Measurements from ENCODE around the gene SOS1. TPM values are rescaled to one million over a fixed set of nuclear protein-coding genes. Genes with fewer than 3 reads are reported as not detected.
A peak's percentile ranks its signal among the peaks of the same experiment; 100 is the strongest.
"Not testable (repeated sequence)": the region's sequence is repeated elsewhere in the genome, so short reads cannot be mapped to it uniquely, and the experiment has no call there.

Gene SOS1
- polyA plus RNA-seq, 1 donor: 29.8 TPM

- DNase-seq: no peak
Measured at GRCh38 chr2:39138837-39139211, 18.0 kb upstream of the SOS1 start.

DNA sequence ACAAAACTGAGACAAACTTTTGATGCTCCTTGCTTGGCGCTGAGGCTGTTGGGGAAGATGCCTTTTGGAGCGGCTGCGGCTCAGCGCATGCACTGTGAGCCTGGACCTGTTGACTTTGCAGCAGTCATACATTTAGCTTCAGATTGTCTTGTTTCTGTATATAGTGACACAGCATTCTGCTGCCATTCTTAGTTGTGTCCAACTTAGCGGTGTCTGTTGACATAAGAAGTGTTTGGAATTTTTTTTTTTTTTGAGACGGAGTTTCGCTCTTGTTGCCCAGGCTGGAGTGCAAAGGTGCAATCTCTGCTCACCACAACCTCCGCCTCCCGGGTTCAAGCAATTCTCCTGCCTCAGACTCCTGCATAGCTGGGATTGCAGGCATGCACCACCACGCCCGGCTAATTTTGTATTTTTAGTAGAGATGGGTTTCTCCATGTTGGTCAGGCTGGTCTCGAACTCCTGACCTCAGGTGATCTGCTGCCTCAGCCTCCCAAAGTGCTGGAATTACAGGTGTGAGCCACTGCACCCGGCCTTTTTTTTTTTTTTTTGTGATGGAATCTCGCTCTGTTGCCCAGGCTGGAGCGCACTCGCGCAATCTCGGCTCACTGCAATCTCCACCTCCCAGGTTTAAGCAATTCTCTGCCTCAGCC, 17.5 kb upstream of the SOS1 start:
- DNase-seq: not testable (repeated sequence)

GRCh38 chr2:39136799-39137198, 15.9 kb upstream of the SOS1 start:
- DNase-seq: no peak

DNA sequence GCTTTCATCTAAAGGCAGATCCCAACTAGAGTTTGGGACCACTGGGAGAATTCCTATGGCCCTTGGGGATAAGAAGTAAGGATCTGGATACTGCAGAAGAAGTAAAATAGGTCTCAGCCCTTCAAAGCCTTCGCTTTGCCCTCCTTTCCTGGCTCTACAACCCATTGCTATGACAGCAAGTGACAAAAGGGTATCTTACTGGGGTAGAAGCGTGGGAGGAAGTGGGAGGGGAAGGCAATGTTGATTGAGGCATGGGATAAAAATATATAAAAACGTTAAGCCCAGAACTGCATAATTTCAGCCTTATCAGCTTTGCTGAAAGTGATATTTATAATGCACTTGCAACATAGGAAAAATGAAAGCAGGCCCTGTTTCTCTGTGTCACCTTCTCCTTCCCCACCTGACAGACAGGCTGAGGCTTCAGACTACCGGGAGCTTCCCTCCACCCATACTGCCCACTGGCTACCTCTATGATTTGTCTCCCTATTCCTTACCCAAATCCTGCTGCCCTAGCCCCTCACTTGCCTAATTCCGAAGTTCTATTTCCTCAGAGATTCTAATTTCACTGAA, 14.9 kb upstream of the SOS1 start:
- no peak for DNase-seq

DNA sequence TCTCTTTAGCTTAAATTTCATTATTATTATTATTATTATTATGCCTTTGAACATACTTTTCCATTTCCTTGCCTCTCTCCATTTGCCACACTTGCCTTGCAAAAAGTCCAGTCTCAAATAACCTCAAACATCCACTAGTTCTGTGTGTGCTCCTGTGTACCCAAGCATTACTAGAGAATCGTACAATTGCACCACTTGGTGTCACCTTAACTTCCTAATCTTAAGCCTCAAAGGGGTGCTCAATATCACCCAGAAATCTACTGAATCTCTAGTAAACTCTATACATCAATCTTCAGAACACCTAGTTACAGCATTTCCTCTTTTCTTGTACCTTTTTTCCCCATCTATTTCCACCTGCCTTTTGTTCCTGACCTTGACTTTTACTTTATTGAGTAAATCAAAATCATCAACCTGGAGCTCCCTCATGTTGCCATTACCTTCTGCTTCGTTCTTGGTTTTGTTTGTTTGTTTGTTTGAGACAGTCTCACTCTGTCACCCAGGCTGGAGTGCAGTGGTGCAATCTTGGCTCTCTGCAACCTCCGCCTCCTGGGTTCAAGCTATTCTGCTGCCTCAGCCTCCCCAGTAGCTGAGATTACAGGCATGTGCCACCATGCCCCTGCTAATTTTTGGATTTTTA, 12.5 kb upstream of the SOS1 start:
- DNase-seq: no peak

- DNase-seq: no peak
Measured at GRCh38 chr2:39128919-39129391, 8.1 kb upstream of the SOS1 start.

DNA sequence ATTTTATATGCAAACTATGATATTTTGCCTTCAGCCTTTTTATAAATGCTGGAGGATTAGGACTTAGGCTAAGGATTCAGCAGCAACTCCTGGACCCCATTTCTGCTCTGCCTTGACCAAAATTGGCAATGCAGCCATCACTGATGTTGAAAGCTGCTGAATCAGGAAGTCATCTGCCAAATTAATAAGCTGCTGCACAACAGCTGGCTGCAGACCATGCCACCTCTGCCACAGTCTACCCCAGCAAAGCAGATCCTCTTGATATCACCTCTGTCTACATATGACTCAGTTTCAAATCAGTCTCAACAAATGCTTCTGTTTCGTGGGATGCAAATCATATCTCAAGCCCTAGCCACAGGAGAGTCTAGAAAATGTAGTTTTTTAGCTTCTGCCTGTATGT, 7.1 kb upstream of the SOS1 start:
- DNase-seq: no peak

- no peak for DNase-seq
Measured at GRCh38 chr2:39124746-39125057, 3.9 kb upstream of the SOS1 start.

GRCh38 chr2:39124000-39124745, 3.3 kb upstream of the SOS1 start:
- peak; percentile 98 for DNase-seq

DNA sequence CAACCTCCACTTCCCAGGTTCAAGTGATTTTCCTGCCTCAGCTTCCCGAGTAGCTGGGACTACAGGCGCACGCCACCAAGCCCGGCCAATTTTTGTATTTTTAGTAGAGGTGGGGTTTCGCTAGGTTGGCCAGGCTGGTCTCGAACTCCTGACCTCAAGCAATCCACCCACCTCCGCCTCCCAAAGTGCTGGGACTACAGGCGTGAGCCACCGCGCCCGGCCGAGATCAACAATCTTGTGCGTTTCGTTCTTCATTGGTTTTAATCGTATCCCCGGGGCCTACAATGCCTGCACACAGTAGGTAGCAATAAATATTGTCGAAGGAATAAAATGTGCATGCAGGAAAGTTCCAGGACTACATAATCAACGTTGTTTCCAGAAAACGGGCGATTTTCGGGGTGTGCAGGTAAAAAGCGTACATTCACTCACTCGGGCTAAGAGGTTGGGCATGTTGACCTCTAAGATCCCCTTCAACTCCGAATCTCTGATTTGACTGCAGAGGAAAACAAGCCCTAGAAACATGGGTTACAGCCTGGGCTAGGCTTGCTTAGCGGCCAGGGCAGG, 2.7 kb upstream of the SOS1 start:
- DNase-seq: no peak

GRCh38 chr2:39121523-39122063, 742 bp upstream of the SOS1 start:
- DNase-seq: no peak

- no peak for DNase-seq
Measured at GRCh38 chr2:39120521-39120770, 405 bp downstream of the SOS1 start.

GRCh38 chr2:39119732-39120520, 925 bp downstream of the SOS1 start:
- peak; percentile 73 for DNase-seq

- DNase-seq: no peak
Measured at GRCh38 chr2:39118786-39119499, 1.9 kb downstream of the SOS1 start.

DNA sequence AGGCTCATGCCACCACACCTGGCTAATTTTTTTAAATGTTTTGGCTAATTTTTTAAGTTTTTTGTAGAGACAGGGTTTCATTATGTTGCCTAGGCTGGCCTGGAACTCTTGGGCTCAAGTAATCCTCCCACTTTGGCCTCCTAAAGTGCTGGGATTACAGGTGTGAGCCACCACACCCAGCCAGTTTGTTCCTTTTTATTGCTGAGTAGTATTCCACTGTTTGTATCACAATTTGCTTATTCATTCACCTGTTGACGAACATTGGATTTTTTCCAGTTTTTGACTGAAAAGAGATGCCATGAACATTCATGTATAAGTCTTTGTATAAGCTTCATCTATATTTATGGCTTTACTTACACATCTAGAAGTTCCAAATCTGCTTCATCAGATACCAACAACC, 5.3 kb downstream of the SOS1 start:
- DNase-seq: no peak

- DNase-seq: no peak
Measured at GRCh38 chr2:39114771-39115170, 6.1 kb downstream of the SOS1 start.

DNA sequence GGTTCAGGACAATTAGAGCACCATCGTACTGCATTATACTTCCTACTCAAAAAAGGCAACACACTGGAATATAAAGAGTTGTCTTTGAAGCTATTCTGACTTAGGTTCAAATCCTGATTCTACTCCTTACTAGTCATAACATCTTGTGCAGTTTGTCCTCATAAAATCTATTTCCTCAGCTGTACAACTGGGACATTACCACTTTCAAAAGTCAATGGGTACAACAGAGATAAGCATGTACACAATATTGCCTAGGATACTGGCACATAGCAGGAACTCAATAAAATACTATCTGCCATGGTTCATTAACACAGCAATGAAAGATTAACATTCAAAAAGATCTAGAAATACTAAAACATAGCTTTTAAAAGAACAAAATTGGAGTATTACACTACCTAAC, 11.3 kb downstream of the SOS1 start:
- no peak for DNase-seq

DNA sequence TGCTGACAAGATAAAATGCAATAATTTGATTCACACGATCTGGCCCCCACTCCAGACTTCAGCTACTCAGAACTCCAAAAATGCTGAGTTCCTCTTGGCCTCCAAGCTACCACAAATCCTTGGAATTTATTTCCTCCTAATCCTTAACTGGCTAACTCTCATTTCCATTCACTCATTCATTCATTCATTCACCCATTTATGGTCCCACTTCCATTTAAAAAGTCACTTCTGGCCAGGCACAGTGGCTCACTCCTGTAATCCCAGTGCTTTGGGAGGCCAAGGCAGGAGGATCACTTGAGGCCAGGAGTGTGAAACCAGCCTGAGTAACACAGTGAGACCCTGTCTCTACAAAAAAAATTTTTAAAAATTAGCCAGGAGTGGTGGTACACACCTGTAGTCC, 12.5 kb downstream of the SOS1 start:
- DNase-seq: no peak

- no peak for DNase-seq
Measured at GRCh38 chr2:39107724-39108273, 13.1 kb downstream of the SOS1 start.

- no peak for DNase-seq
Measured at GRCh38 chr2:39107156-39107555, 13.7 kb downstream of the SOS1 start.
